Motor neuron (in vitro differentiated cells): ENCODE data around the gene LAPTM5. TPM values are rescaled to one million over a fixed set of nuclear protein-coding genes. Genes with fewer than 3 reads are reported as not detected.

Experiments
- ATAC-seq, 8 experiments: fragments of 200-7000 bp; cut with Tn5 transposase; replicated peaks in 6 of 8; 2 replicates each; pipeline ENCODE4 v1.8.0; 2021; ENCODE audit warnings: mild to moderate bottlenecking in 8 of 8, moderate library complexity in 8 of 8
- H3K27ac ChIP-seq, 2 donors: fragments of 250-450 bp; sonication (Bioruptor Pico); 2 replicates each; pipeline ENCODE4 v1.9.0; 2021; ENCODE audit warnings: antibody characterized with exemption in 2 of 2, mild to moderate bottlenecking in 2 of 2, moderate library complexity in 1 of 2
- H3K4me1 ChIP-seq, 2 donors: fragments of 250-450 bp; sonication (Bioruptor Pico); replicated peaks in 1 of 2; 2 replicates each; pipeline ENCODE4 v1.6.1; 2021; ENCODE audit warnings: antibody characterized with exemption in 2 of 2, mild to moderate bottlenecking in 2 of 2, moderate library complexity in 1 of 2
- H3K4me3 ChIP-seq, 5 donors: fragments of 250-450 bp; sonication (Bioruptor Pico); 2 replicates each; pipeline ENCODE4 v1.9.0; 2021; ENCODE audit warnings: antibody characterized with exemption in 5 of 5, mild to moderate bottlenecking in 5 of 5, moderate library complexity in 4 of 5
- WGBS, 10 experiments: fragments of 450-650 bp; shearing (Covaris generic); methylation state at CpG; one replicate each; pipeline ENCODE4 v1.0.0; 2022; 5-methylcytosine and 5-hydroxymethylcytosine counted together
- in situ Hi-C, 9 experiments: fragments of 400-800 bp; cut with MboI; loops; one replicate each; pipeline ENCODE4 v1.15.0; 2021; ENCODE audit warnings: low sequenced_read_pairs in 9 of 9, low pct_unique_long_range_greater_than_20kb in 2 of 9; ENCODE audit not compliant: unreplicated experiment in 9 of 9
- total RNA-seq, 8 experiments: library from RNA; unstranded; fragments of 300-600 nt; gene quantifications; 2 replicates each; pipeline versions ENCODE4 v1.2.3 to v1.2.4, GENCODE V29; 2022

The LAPTM5 gene
- total RNA-seq, 8 experiments from 2014 or later: 0.31 to 2.3 (median 0.49) TPM; not detected in 1

- ATAC-seq: no peak
- peaks cover 9 to 31% of the 10 kb centered on the region in 2 donors for H3K4me1 ChIP-seq
- 43 to 100% (median 55%) methylated on average over 1 to 7 of the region's 10 CpGs; no CpG with 5 or more reads in 3 of the 10 experiments for WGBS, 10 experiments
- in situ Hi-C loops: loop anchor here in 2 of 9 experiments (25.0 kb wide), 3 partner anchors 574 to 1449 kb away; partner anchors contain the start of genes MECR (in 1 of the 2) and PTPRU (in 1 of the 2)
- H3K27ac ChIP-seq: peak overlapping the region in 1 of 2 donors; percentile 28
- no peak overlapping the region for H3K4me3 ChIP-seq
Measured at GRCh38 chr1:30686236-30686935, 71.2 kb downstream of the LAPTM5 start.

- peak overlapping the region in 1 of 2 donors; percentile 28 for H3K27ac ChIP-seq
- ATAC-seq: no peak
- in situ Hi-C loops: loop anchor here in 2 of 9 experiments (25.0 kb wide), 3 partner anchors 573 to 1448 kb away; partner anchors contain the start of genes MECR (in 1 of the 2) and PTPRU (in 1 of the 2)
- peak overlapping the region in 1 of 5 donors; percentile 23 for H3K4me3 ChIP-seq
- 0 to 27% (median 25%) methylated on average over 1 to 4 of the region's 11 CpGs; no CpG with 5 or more reads in 7 of the 10 experiments for WGBS, 10 experiments
- H3K4me1 ChIP-seq: peaks cover 9 to 31% of the 10 kb centered on the region in 2 donors
Measured at GRCh38 chr1:30685796-30686165, 71.8 kb downstream of the LAPTM5 start.

- H3K27ac ChIP-seq: peak overlapping the region in 1 of 2 donors; percentile 28
- H3K4me3 ChIP-seq: peak overlapping the region in 4 of 5 donors; percentile 6 to 23 (median 18)
- WGBS, 10 experiments: 0 to 100% (median 16%) methylated on average over 1 to 22 of the region's 56 CpGs; no CpG with 5 or more reads in 2 of the 10 experiments
- in situ Hi-C loops: loop anchor here in 2 of 9 experiments (25.0 kb wide), 3 partner anchors 573 to 1448 kb away; partner anchors contain the start of genes MECR (in 1 of the 2) and PTPRU (in 1 of the 2)
- peak in 5 of 8 experiments; percentile 90 to 94 (median 93) for ATAC-seq
- H3K4me1 ChIP-seq: peaks cover 8 to 26% of the 10 kb centered on the region in 2 donors
Measured at GRCh38 chr1:30684881-30685795, 72.4 kb downstream of the LAPTM5 start.

GRCh38 chr1:30684259-30684658 lies 73.3 kb downstream of the LAPTM5 start:
- Histone ChIP-seq H3K4me1 (peaks cover 0 to 18% of the 10 kb centered on the region in 2 donors), H3K4me3 (no peak overlapping the region), H3K27ac (no peak overlapping the region)
- WGBS, 10 experiments: 18 to 100% (median 97%) methylated on average over 1 to 4 of the region's 4 CpGs; no CpG with 5 or more reads in 4 of the 10 experiments
- in situ Hi-C loops: loop anchor here in 2 of 9 experiments (25.0 kb wide), 3 partner anchors 572 to 1447 kb away; partner anchors contain the start of genes MECR (in 1 of the 2) and PTPRU (in 1 of the 2)
- no peak for ATAC-seq

- WGBS, 10 experiments: 14 to 94% (median 76%) methylated on average over 1 to 5 of the region's 5 CpGs; no CpG with 5 or more reads in 3 of the 10 experiments
- no peak overlapping the region for H3K4me3 ChIP-seq
- no peak for ATAC-seq
- H3K4me1 ChIP-seq: peaks cover 0 to 15% of the 10 kb centered on the region in 2 donors
- no peak overlapping the region for H3K27ac ChIP-seq
- in situ Hi-C loops: loop anchor here in 2 of 9 experiments (25.0 kb wide), 3 partner anchors 571 to 1446 kb away; partner anchors contain the start of genes MECR (in 1 of the 2) and PTPRU (in 1 of the 2)
Measured at GRCh38 chr1:30683699-30684098, 73.9 kb downstream of the LAPTM5 start.

Other genes with a start within 250 kb of the LAPTM5 start
- 1 to 10 TPM in 4 of 8 experiments, under 1 TPM in 4; 0.22 to 2.9 (median 1.0) TPM for gene MATN1, start 34.2 kb downstream of the LAPTM5 start, total RNA-seq
- 100 to 1,000 TPM in 2 of 8 experiments, 10 to 100 TPM in 5, 1 to 10 TPM in 1; 8.8 to 165 (median 76.0) TPM for gene SDC3, start 151.0 kb upstream of the LAPTM5 start, total RNA-seq